Uterus (tissue), 4 donors: ENCODE results near the gene PPP1R16B. TPM values are rescaled to one million over a fixed set of nuclear protein-coding genes. Genes with fewer than 3 reads are reported as not detected.

Experiments used
- DNase-seq, 2 donors: peaks; one replicate each; pipeline ENCODE4 v3.0.0-alpha.2; 2019 to 2020
- H3K27ac ChIP-seq, 2 donors: fragments of 200-600 bp; sonication (generic); 1 replicate in 1 of 2; 2 replicates in 1 of 2; pipeline ENCODE4 v1.5.1; 2016 to 2018
- H3K27me3 ChIP-seq, 2 donors: fragments of 200-600 bp; sonication (generic); one replicate each; pipeline ENCODE4 v1.5.1; 2018 to 2019; ENCODE audit warnings: control low read depth in 1 of 2
- H3K36me3 ChIP-seq, 2 donors: fragments of 200-600 bp; sonication (generic); one replicate each; pipeline ENCODE4 v1.5.1; 2019; ENCODE audit warnings: control low read depth in 1 of 2
- H3K4me1 ChIP-seq, 2 donors: fragments of 200-600 bp; sonication (generic); one replicate each; pipeline ENCODE4 v1.5.1; 2018 to 2019; ENCODE audit warnings: control low read depth in 1 of 2
- H3K4me3 ChIP-seq, 2 donors: fragments of 200-600 bp; sonication (generic); 1 replicate in 1 of 2; 2 replicates in 1 of 2; pipeline ENCODE4 v1.5.1; 2018 to 2019; ENCODE audit warnings: mild to moderate bottlenecking in 1 of 2
- H3K9me3 ChIP-seq, 2 donors: fragments of 200-600 bp; sonication (generic); one replicate each; pipeline ENCODE4 v1.5.1; 2019; ENCODE audit warnings: control low read depth in 1 of 2
- CTCF ChIP-seq, 4 experiments: fragments of 200-600 bp in 2 of 4; fragments of 450-650 bp in 2 of 4; sonication (generic) in 2 of 4; IDR thresholded peaks; one replicate each; pipeline ENCODE4 v1.5.1; 2016 to 2019; ENCODE audit warnings: antibody characterized with exemption in 4 of 4, mild to moderate bottlenecking in 2 of 4, moderate library complexity in 1 of 4
- POLR2A ChIP-seq, 2 donors: fragments of 450-650 bp; IDR thresholded peaks; one replicate each; pipeline ENCODE4 v1.6.1; 2016; ENCODE audit warnings: antibody characterized with exemption in 2 of 2, mild to moderate bottlenecking in 1 of 2, moderate library complexity in 1 of 2
- intact Hi-C: fragments of 100-400 bp; cut with DNase I; formaldehyde crosslinking; loops from one replicate; pipeline ENCODE4 v1.15.1; 2023; ENCODE audit warnings: low total_unique reads
- total RNA-seq, 4 donors: library from RNA; depleted of rRNA in 3 of 4; stranded (reverse); fragments of >200 nt in 3 of 4; gene quantifications; one replicate each; pipeline versions ENCODE4 v1.1.0 to v1.2.4, GENCODE V29; 2014 to 2023
- donor health status: DM: yes; HTN: yes; CAD: no.

The PPP1R16B gene
- total RNA-seq, 4 donors from 2014 or later = 7.6 to 15.8 (median 12.5) TPM

GRCh38 chr20:38880952-38881735, 75.6 kb downstream of the PPP1R16B start:
- intact Hi-C loops = no loop called here
- Histone ChIP-seq H3K27ac (no peak overlapping the region), H3K27me3 (no peaks in the 10 kb centered on the region), H3K36me3 (no peaks in the 10 kb centered on the region), H3K4me3 (no peak overlapping the region), H3K9me3 (no peaks in the 10 kb centered on the region), H3K4me1 (no peaks in the 10 kb centered on the region)
- TF ChIP-seq CTCF (IDR thresholded peaks at IDR 0.05) (no peak), POLR2A (IDR thresholded peaks at IDR 0.05) (no peak)
- no peak for DNase-seq

- H3K4me3 ChIP-seq = no peak overlapping the region
- H3K27ac ChIP-seq = no peak overlapping the region
- no peak for DNase-seq
- no peak for TF ChIP-seq CTCF (IDR thresholded peaks at IDR 0.05)
- no peak for TF ChIP-seq POLR2A (IDR thresholded peaks at IDR 0.05)
- intact Hi-C loops = no loop called here
- H3K9me3 ChIP-seq = no peaks in the 10 kb centered on the region
- no peaks in the 10 kb centered on the region for H3K4me1 ChIP-seq
- H3K27me3 ChIP-seq = no peaks in the 10 kb centered on the region
- H3K36me3 ChIP-seq = no peaks in the 10 kb centered on the region
These were observed 76.4 kb downstream of the PPP1R16B start for GRCh38 chr20:38881806-38882440.

GRCh38 chr20:38882600-38882999, 77.1 kb downstream of the PPP1R16B start:
- no peak overlapping the region for H3K27ac ChIP-seq
- H3K4me3 ChIP-seq = no peak overlapping the region
- no peaks in the 10 kb centered on the region for H3K4me1 ChIP-seq
- no peaks in the 10 kb centered on the region for H3K36me3 ChIP-seq
- TF ChIP-seq CTCF (IDR thresholded peaks at IDR 0.05) (no peak), POLR2A (IDR thresholded peaks at IDR 0.05) (no peak)
- H3K27me3 ChIP-seq = no peaks in the 10 kb centered on the region
- intact Hi-C loops = no loop called here
- no peak for DNase-seq
- no peaks in the 10 kb centered on the region for H3K9me3 ChIP-seq

GRCh38 chr20:38883081-38883980, 77.8 kb downstream of the PPP1R16B start:
- H3K4me3 ChIP-seq = no peak overlapping the region
- DNase-seq = no peak
- H3K27me3 ChIP-seq = no peaks in the 10 kb centered on the region
- intact Hi-C loops = no loop called here
- no peaks in the 10 kb centered on the region for H3K36me3 ChIP-seq
- H3K9me3 ChIP-seq = no peaks in the 10 kb centered on the region
- H3K27ac ChIP-seq = no peak overlapping the region
- TF ChIP-seq POLR2A (IDR thresholded peaks at IDR 0.05) = no peak
- TF ChIP-seq CTCF (IDR thresholded peaks at IDR 0.05) = no peak
- no peaks in the 10 kb centered on the region for H3K4me1 ChIP-seq
